Measurements from ENCODE around the gene C1orf226. TPM values are rescaled to one million over a fixed set of nuclear protein-coding genes. Genes with fewer than 3 reads are reported as not detected.

The C1orf226 gene
- total RNA-seq, 1 donor from 2014 or later = 9.8 TPM

DNA sequence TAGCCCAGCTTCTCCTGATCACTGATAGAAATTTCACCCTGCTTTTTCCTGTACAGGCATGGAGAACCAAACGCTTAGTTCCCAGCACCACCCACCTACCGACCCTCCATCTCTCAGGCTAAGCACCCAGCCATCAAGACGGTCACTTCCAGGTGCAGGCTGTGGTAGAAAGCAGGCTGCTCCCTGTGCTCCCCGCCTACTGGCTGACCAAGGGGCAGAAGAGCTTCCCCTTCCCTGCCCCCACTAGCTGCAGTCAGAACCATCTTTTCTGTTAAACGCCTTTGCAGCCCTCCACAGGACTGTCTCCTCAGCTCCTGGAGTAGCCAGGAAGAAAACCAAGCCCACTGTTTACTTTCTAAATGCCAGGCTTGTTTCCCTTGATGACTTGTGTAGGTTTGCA is 27.8 kb upstream of the C1orf226 start:
- Mint-ChIP-seq H3K36me3 (ENCODE audit: low read depth) (peaks cover 12% of the 10 kb centered on the region), H3K4me1 (peaks cover 28% of the 10 kb centered on the region), H3K27me3 (ENCODE audit: low read depth) (no peaks in the 10 kb centered on the region), H3K4me3 (no peak overlapping the region), H3K9me3 (no peaks in the 10 kb centered on the region), H3K27ac (ENCODE audit: unreplicated experiment) (no peak overlapping the region)
- no peak for DNase-seq (ENCODE audit: low read depth, low spot score)
- TF ChIP-seq, protein P1, sequence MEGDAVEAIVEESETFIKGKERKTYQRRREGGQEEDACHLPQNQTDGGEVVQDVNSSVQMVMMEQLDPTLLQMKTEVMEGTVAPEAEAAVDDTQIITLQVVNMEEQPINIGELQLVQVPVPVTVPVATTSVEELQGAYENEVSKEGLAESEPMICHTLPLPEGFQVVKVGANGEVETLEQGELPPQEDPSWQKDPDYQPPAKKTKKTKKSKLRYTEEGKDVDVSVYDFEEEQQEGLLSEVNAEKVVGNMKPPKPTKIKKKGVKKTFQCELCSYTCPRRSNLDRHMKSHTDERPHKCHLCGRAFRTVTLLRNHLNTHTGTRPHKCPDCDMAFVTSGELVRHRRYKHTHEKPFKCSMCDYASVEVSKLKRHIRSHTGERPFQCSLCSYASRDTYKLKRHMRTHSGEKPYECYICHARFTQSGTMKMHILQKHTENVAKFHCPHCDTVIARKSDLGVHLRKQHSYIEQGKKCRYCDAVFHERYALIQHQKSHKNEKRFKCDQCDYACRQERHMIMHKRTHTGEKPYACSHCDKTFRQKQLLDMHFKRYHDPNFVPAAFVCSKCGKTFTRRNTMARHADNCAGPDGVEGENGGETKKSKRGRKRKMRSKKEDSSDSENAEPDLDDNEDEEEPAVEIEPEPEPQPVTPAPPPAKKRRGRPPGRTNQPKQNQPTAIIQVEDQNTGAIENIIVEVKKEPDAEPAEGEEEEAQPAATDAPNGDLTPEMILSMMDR (conservative IDR thresholded peaks at IDR 0.05) = no peak

DNA sequence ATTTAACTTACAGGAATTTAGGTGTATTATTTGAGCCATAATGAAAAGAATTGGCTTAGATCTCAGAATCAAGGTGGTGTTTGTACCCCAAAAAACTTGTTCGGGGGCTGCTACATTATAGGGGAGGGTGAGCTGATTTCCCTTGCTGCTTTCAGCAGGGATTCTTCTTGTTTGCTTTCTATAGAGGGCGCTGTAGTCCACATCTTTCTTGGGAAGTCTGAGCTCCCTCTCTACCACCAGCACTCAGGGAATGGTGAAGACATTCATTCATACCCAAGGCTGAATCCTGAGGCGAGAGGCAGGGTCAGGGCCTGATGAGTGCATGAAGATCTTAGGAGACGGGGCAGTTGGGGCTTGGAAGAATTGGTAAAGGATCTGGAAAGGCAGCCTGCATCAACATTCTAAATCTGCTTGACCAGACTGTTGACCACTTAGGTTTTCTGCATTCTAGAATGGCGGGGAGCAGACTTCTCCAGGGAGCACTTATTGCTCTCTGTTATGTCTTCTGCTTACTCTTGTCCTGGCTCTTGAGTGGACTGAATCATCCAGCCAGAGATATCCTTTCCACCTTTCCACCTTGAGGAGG is 23.8 kb upstream of the C1orf226 start:
- peaks cover 20% of the 10 kb centered on the region for H3K4me1 Mint-ChIP-seq
- H3K4me3 Mint-ChIP-seq = no peak overlapping the region
- H3K27ac Mint-ChIP-seq (ENCODE audit: unreplicated experiment) = no peak overlapping the region
- H3K9me3 Mint-ChIP-seq = no peaks in the 10 kb centered on the region
- peaks cover 6% of the 10 kb centered on the region for H3K36me3 Mint-ChIP-seq (ENCODE audit: low read depth)
- H3K27me3 Mint-ChIP-seq (ENCODE audit: low read depth) = no peaks in the 10 kb centered on the region
- TF ChIP-seq, protein P1 (conservative IDR thresholded peaks at IDR 0.05) = peak; percentile 56
- no peak for DNase-seq (ENCODE audit: low read depth, low spot score)

DNA sequence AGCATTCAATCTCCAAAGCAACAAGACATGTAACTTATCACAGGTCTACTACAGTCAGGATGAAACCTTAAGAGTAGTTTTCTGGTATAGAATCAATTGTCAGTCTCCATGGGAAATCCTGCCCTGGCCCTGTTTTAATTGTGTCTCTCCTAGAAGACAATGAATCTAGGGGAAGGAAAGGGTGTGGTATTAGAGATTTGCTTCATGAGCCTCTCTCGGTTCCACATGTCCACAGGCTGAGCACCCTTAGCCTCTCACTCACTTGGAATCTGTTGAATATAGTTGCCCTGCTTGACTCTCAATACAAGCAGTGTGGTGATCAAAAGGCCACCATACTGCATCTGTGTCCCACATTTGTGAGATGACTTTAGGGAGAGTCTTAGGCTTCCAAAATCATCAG is 22.6 kb upstream of the C1orf226 start:
- DNase-seq (ENCODE audit: low read depth, low spot score) = no peak
- Mint-ChIP-seq H3K4me3 (no peak overlapping the region), H3K36me3 (ENCODE audit: low read depth) (peaks cover 3% of the 10 kb centered on the region), H3K9me3 (no peaks in the 10 kb centered on the region), H3K27ac (ENCODE audit: unreplicated experiment) (no peak overlapping the region), H3K4me1 (peaks cover 14% of the 10 kb centered on the region), H3K27me3 (ENCODE audit: low read depth) (no peaks in the 10 kb centered on the region)
- TF ChIP-seq, protein P1 (conservative IDR thresholded peaks at IDR 0.05) = no peak

DNA sequence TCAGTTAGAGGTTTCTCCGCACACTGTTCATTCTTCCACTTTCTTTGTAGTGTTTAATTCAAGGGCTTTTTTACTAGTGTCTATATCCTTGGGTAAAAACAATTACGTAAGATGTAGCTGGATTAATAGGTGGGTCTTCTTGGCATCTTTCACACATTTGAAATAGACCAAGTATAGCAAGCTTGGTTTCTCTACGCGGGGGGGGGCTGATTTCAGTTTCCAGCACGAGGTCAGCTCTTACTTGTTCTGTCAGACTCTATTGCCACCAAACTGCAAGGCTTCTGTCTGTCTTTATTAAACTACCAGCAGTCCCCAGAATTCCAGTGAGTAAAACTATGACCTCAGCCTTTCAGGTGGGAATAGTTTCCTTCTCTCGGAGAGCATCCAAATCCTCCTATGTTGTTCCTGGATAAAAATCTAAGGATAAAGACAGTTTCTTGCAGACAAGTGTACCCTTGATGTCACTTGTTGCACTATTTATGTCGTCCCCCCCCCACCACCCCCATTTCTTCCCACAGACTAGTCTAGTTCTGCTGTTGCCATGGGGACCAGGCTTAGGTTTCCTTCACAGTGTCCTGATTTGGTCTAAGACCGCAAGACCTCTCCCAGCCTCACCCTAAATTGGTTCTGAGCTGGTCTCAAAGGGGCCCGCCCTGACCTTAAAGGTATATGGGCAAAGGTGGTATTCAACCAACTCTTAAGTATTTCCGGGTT is 21.8 kb upstream of the C1orf226 start:
- H3K36me3 Mint-ChIP-seq (ENCODE audit: low read depth) = no peaks in the 10 kb centered on the region
- H3K4me3 Mint-ChIP-seq = no peak overlapping the region
- no peak for DNase-seq (ENCODE audit: low read depth, low spot score)
- no peaks in the 10 kb centered on the region for H3K27me3 Mint-ChIP-seq (ENCODE audit: low read depth)
- TF ChIP-seq, protein P1 (conservative IDR thresholded peaks at IDR 0.05) = no peak
- H3K27ac Mint-ChIP-seq (ENCODE audit: unreplicated experiment) = no peak overlapping the region
- no peaks in the 10 kb centered on the region for H3K9me3 Mint-ChIP-seq
- peaks cover 14% of the 10 kb centered on the region for H3K4me1 Mint-ChIP-seq

DNA sequence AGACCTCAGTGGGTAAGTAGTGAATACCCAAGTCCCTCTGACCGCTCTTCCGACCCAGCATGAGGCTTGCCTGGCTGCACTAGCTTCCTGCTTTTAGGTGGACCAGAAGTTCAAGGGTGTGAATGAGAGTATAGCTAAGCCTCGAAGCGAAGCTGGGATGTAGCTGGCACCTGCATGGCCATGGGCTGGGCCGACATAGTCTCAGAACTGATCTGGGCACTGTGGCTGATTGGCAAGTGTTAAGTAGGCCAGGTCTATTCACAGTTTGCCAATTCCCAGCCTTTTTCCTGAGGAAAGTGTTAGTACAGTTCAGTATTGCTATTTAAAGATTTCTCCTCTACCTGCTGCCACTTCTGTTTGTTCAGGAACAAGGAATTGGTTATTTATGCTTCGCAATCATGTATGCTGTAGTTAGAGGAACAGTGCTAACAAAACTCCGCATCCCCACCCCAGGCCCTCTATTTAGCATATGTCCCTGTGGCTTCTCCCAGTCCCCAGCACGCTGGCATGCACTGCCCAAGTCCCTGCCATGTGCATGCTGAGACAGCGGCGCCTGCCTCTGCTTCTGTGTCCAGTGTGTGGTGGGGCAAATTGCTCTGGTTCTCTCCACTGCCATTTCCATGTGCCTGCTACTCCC is 21.2 kb upstream of the C1orf226 start:
- H3K27ac Mint-ChIP-seq (ENCODE audit: unreplicated experiment) = no peak overlapping the region
- no peak for DNase-seq (ENCODE audit: low read depth, low spot score)
- no peaks in the 10 kb centered on the region for H3K27me3 Mint-ChIP-seq (ENCODE audit: low read depth)
- H3K9me3 Mint-ChIP-seq = no peaks in the 10 kb centered on the region
- no peak overlapping the region for H3K4me3 Mint-ChIP-seq
- TF ChIP-seq, protein P1 (conservative IDR thresholded peaks at IDR 0.05) = no peak
- peaks cover 14% of the 10 kb centered on the region for H3K4me1 Mint-ChIP-seq
- no peaks in the 10 kb centered on the region for H3K36me3 Mint-ChIP-seq (ENCODE audit: low read depth)
